Amniotic epithelial cell (primary cell): ENCODE data around the gene CLEC20A.
A peak's percentile ranks its signal among the peaks of the same experiment; 100 is the strongest.
"Not testable (repeated sequence)": the region's sequence is repeated elsewhere in the genome, so short reads cannot be mapped to it uniquely, and the experiment has no call there.

Experiments used
- DNase-seq: peaks from one replicate; pipeline ENCODE4 v3.0.0-alpha.2; 2010; ENCODE audit warnings: low read depth

The CLEC20A gene

GRCh38 chr1:178529364-178530036, 32.7 kb upstream of the CLEC20A start:
- no peak for DNase-seq

- DNase-seq, result no peak
Observed at GRCh38 chr1:178528953-178529335, 32.2 kb upstream of the CLEC20A start.

- no peak for DNase-seq
Observed at GRCh38 chr1:178528228-178528952, 31.6 kb upstream of the CLEC20A start.

- DNase-seq, result no peak
Observed at GRCh38 chr1:178527117-178527516, 30.4 kb upstream of the CLEC20A start.

- DNase-seq, result no peak
Observed at GRCh38 chr1:178521241-178521640, 24.5 kb upstream of the CLEC20A start.

DNA sequence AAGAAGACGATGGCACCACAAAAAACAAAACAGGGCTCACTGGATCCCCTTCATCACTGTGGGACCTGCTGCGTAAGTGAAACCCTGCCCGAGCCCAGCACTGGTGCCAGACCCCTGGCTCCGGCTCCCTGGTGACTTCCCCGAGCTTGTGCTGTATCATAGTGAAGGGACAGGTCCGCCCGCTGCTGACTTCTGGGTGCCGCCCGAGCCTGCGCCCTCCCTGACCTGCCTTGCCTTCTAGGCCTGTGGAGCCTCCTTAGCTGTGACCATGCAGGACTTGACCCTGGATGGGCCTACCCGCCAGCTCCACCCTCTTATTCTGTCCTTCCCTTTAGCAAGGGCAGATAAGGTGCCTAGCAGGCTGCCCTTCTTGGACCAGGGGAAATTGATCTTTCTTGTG, 24.0 kb upstream of the CLEC20A start:
- DNase-seq, result no peak

GRCh38 chr1:178518894-178519293, 22.1 kb upstream of the CLEC20A start:
- DNase-seq, result no peak

GRCh38 chr1:178516110-178516509, 19.3 kb upstream of the CLEC20A start:
- DNase-seq, result no peak

DNA sequence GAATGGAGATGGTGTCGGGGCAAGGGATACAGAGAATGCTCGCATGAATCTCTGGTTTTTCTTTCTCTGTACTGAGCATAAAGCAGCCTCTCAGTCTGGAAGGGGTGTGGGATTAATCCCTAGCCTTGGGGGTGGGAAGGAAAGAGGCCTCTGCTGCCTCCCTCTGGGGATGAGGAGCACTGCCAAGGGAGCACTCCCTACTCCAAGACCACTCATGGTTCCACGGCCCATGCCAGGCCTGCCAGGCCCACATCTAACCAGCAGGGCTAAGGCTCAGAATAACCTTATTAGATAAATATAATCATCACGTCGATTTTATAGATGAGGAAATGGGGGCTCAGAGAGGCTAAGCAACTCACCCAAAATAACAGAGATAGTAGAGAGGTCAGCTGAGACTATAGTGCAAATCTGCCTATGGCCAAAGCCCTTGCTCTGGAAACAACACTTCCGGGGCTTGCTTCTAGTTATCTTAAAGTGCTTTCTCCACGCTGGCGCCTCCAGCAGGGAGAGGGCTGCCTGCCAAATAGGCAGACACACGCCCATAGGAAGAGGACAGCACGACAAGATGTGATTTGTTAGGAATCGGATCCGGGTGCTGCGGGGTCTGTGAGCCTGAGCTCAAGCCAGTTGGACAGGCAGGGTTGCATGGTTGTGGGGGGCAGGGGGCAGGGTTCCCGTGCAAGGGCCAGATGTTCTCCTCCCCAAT, 16.7 kb upstream of the CLEC20A start:
- DNase-seq, result no peak

DNA sequence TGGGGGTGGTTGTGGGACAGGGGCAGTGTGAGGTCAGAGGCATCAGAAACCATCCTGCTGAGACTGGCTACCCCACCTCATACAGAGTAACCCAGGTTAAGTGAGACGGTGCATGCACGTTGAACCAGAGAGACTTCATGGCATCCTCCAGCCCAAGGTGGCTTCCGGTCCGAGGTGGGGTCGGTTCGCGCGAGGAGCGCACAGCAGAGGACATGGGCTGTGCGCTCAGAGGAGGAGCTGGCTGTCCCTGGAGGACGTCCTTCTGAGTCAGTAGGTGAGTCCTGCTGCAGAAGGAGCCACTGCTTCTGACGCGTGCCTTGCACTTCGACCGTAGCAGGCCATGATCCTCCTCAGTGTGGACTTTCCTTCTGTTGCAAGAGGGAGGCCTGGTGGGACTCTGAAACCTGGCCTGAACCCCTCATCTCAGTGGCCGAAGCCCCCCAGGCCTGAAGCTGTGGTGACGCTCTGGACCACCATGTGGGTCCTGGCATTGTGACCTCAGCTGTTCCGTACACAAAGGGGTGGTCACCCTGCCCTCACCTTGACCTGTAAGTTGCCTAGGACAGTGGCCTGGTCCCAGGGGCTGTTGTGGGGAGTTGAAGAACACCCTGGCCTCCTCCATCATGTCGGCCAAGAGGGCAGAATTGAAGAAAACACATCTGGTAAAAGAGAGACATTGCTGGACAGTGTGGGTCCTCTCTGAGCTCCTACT, 16.0 kb upstream of the CLEC20A start, which contains the start of gene TEX35:
Gene TEX35, plus strand, starts transcription at position 544 of the 712 bp plus-strand sequence. Its CDS starts 80 bp downstream, at position 624.
- no peak for DNase-seq

- DNase-seq, result peak; percentile 45
Observed at GRCh38 chr1:178510155-178510554, 13.4 kb upstream of the CLEC20A start.

DNA sequence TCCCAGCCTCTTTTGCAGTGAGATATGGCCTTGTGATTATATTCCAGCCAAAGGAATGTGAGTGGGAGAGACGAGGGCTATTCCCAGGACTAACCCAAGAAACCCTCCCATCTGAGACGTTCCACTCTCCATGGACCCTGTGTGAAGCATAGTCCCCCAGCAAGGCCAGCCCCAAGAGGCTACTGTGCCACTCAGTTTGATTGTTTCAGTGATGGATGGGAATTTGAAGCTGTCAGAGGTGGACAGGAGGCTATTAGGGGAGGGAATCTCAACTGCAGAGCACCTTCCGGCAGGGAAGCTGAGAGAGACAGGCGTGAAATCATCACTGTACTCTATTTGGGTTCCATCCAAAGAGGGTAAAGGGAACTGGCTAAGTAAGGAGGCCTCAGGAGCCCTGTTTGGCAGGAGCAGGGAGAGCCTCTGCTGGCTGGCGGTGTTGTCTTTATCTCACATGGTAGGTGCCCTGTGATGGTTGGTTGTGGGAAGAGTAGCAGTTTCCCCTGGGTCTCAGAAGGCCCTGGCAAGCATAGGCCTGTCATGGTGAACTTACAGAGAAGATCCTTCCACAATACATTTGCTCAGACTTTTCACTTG, 12.7 kb upstream of the CLEC20A start:
- peak; percentile 80 for DNase-seq

DNA sequence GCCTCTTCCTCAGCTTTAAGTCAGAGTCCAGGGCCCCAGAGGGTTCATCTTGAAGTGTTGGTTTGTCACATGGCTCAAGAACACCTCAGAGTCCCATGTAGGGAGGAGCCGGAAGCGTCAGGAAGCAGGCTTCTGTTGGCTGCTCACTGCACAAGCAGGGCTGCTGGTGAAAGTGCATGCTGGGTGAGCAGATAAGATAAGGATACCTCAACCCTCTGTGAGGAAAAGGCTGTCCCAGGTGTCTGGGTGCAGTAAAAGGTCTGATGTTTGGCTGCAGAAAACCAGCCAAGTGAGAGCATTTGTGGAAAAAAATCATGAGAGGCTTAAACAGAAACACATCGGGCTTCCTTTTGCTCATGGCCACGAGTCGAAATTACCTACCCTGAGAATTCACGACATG, 9.9 kb upstream of the CLEC20A start:
- DNase-seq, result no peak

- DNase-seq, result no peak
Observed at GRCh38 chr1:178506177-178506576, 9.4 kb upstream of the CLEC20A start.

DNA sequence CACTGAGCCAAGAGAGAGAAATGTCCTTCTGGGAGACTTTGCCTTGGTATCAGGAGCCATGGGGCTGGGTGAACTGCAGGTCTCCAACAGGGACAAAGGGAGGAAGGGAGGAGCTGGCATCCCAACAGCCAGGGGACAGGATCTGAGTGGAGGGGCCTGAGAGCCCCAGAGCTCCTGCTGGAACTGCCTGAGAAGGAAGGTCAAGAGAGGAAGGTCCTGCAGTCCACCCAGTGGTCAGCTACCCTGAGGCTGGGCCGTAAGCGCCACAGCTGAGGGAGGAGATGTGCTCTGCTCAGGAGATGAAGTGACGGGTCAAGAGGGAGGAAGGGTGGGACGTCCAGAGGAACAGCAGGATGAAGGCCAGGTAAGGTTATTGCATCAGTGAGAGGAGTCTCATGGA, 7.5 kb upstream of the CLEC20A start:
- no peak for DNase-seq

GRCh38 chr1:178503849-178504248, 7.1 kb upstream of the CLEC20A start:
- no peak for DNase-seq

DNA sequence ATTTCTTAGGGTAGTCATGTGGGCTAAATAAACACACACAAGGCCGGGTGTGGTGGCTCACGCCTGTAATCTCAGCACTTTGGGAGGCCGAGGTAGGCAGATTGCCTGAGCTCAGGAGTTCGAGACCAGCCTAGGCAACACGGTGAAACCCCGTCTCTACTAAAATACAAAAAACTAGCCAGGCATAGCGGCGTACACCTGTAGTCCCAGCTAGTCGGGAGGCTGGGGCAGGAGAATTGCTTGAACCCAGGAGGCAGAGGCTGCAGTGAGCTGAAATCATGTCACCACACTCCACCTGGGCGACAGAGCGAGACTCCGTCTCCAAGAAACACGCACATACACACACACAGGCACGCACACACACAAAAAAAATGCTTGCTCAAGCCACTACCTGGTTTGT, 6.6 kb upstream of the CLEC20A start:
- DNase-seq, result not testable (repeated sequence)

- no peak for DNase-seq
Observed at GRCh38 chr1:178502856-178503255, 6.1 kb upstream of the CLEC20A start.

DNA sequence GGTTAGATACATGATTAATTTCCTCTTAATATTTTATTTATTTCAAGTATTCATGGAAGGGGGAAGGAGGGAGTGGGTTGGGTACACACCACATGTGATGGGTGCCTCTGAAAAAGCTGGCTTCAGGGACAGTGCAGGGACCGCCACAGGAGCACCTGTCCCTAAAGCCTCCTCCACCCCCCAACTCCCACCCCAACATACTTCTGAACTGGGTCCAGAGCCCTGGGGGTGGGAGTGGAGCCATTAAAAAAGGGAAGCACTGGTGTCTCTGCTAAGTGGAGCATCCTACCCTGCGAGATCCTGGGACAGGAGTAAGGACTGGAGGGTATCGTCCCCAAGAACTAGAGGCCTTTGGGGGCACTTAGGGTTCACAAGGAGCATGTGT, 5.6 kb upstream of the CLEC20A start:
- DNase-seq, result no peak

- DNase-seq, result peak; percentile 49
Observed at GRCh38 chr1:178501705-178502329, 5.1 kb upstream of the CLEC20A start.

- DNase-seq, result no peak
Observed at GRCh38 chr1:178500936-178501554, 4.3 kb upstream of the CLEC20A start.
